GM18499 (cell line): ENCODE results near the gene MGA.
A peak's percentile ranks its signal among the peaks of the same experiment; 100 is the strongest.
"Not testable (repeated sequence)": the region's sequence is repeated elsewhere in the genome, so short reads cannot be mapped to it uniquely, and the experiment has no call there.

Experiments used
- ATAC-seq: cut with Tn5 transposase; IDR thresholded peaks from one replicate; pipeline ENCODE4 v1.9.1; 2021; ENCODE audit warnings: moderate number of reproducible peaks; ENCODE audit not compliant: insufficient read depth, unreplicated experiment

Gene MGA

DNA sequence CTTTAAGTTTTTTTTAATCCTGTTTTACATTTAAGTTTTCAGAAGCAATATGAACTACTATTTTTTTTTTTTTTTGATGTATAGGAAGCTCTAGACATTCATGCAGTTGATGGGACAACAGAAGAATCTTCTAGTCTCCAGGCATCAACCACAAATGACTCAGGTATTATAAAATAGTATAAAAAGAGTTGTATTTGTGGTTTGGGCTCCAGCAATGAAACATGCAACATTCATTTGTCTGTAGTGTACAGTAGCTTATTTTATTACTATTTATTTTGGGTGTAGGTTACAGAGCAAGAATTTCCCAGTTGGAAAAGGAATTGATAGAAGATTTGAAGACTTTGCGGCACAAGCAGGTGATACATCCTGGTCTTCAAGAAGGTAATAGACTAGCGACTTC, 38.6 kb downstream of the MGA start:
- no peak for ATAC-seq

DNA sequence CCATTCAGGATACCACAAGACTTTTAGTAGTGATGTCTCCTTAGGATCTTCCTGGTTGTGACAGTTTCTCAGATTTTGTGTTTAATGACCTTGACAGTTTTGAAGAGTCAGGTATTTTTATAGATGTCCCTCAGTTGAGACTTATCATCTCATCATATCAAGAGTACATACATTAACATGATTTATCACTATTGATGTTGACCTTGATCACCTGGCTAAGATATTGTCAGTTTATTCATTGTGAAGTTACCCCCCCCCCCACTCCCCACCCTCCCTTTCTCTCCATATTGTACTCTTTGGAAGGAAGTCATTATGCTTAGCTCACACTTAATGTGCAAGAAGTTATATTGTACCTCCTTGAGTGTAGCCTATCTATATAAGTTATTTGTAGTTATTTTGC, 42.9 kb downstream of the MGA start:
- no peak for ATAC-seq

DNA sequence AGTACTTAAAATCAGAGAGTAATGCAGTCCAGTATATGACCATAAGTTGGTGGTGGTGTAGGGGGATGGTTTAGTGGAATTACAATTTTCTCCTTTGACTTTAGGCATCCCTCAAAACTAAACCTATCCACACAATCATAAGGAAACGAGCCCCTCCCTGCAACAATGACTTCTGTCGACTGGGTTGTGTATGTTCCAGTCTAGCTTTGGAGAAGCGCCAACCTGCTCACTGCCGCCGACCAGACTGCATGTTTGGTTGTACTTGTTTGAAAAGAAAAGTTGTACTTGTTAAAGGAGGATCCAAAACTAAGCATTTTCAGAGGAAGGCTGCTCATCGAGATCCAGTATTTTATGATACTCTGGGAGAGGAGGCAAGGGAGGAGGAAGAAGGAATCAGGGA, 52.8 kb downstream of the MGA start:
- ATAC-seq, result no peak

DNA sequence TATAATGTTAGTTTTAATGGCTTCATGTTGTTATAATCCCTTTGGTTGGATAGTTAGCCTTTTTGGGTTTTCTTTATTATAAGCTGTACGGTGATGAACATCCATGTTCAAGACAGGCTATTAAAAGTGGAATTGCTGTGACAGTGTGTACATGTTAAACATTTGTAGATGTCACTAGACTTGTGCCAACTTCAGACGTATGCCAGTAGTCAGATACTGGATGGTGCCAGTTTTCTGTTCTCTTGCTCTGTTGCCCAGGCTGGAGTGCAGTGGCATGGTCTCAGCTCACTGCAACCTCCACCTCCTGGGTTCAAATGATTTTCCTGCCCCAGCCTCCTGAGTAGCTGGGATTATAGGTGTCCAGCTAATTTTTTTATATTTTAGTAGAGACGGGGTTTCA, 54.1 kb downstream of the MGA start:
- no peak for ATAC-seq

DNA sequence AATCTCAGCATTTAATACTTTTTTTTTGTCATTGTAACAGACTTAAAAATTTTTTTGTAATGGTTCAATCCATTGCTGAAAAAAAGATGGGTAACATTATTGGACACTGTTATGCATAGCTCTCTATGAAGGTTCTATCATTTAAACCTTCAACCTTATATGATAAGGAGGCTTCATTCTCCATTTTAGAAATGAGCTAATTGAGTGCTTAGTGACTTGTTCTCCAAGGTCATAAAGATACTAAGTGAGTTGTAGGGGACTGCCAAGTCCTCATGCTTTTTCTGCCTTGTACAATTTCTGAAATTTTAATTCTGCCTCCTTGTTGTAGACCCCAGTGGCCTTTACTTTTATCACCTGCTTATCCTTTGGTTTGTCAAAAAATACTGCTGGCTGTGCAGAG, 56.7 kb downstream of the MGA start:
- ATAC-seq, result no peak

DNA sequence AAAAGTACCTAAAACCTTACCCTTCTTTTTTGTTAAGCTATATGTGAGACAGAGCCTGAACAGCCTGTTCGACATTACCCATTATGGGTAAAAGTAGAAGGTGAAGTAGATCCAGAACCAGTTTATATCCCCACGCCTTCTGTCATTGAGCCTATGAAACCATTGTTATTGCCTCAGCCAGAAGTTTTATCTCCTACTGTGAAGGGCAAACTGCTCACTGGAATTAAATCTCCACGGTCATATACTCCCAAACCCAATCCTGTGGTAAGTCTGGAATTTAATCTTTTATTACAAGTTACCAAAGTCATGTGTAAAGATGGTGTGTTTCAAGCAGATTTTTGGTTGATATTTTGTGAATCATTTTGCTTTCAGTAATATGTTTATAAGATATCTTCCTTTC, 66.9 kb downstream of the MGA start:
- no peak for ATAC-seq

DNA sequence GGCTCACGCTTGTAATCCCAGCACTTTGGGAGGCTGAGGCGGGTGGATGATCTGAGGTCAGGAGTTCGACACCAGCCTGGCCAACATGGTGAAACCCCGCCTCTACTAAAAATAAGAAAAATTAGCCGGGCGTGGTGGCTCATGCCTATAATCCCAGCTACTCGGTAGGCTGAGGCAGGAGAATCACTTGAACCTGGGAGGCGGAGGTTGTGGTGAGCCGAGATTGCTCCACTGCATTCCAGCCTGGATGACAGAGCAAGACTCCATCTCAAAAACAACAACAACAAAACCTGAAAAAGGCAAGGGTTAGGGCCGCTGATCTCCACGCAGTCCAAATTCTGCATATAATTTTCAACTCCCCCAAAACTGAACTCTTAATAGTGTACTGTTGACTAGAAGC, 67.9 kb downstream of the MGA start:
- not testable (repeated sequence) for ATAC-seq

DNA sequence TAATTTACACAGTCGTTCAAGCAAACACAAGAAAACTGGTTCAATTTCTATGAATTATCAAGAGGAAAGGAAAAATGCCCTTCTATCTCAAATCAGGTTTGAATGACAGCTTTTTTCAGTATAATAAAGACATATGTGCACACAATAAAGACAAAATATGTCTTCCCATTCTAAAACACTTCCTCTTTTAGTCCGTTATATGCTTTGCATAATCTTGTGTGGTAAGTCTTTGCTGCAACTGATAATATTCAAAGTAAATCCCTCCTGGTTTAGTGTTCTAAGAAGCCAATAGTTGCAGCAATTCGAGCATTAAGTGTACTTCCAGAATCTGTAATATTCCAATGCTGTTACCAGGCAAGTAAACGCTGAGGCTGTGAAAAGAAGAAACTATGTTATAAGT, 70.3 kb downstream of the MGA start:
- ATAC-seq, result no peak

DNA sequence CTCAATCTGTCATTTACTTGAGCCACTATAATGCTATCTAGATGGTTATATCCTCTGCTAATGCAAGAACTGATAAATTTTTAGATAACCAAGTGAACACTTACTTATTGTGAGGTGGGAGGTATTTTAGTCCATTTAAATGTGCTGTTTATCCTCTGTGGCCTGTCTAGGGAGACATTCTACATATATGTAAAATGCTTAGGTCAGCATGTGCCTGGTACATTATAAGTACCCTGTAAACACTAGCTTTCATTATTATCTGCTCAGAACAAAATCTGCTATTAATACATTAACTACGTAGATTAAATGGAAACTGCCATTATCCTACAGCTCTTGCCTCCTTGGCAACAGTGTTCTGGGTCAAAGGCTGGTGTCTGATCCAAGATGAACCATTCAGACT, 72.3 kb downstream of the MGA start:
- ATAC-seq, result no peak

DNA sequence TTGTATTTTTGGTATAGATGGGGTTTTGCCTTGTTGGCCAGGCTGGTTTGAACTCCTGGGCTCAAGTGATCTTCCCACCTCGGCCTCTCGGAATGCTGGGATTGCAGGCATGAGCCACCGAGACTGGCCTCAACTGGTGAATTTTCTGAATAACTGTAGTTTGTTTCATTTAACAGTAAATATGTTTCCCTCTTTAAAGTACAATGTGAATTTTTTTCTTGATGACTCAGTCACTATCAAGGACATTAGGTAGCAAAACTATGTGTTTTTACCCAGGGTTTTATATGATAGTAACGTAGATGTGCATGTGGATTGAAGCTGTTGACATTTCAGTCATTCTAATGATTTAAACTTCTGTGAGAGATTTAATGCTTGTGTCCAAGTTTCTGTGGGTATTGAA, 73.9 kb downstream of the MGA start:
- no peak for ATAC-seq

DNA sequence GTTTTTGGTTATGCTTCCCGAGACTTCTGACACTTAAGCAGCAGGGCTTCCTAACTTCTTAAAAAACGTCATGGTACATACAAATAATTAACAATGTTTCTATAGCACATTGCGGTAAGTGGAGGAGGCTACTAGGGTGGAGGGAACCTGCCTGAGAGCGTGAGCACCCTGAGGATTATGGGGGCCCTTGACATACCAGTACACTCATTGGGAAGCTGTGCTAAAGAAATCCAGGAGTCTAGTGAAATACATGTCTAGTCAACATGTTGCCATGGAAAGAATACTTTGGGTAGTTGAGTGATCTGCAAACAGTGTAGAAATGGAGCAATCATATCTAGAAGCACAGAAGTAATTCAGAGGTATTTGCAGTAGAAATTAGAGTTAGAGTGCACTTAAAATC, 74.8 kb downstream of the MGA start:
- no peak for ATAC-seq

DNA sequence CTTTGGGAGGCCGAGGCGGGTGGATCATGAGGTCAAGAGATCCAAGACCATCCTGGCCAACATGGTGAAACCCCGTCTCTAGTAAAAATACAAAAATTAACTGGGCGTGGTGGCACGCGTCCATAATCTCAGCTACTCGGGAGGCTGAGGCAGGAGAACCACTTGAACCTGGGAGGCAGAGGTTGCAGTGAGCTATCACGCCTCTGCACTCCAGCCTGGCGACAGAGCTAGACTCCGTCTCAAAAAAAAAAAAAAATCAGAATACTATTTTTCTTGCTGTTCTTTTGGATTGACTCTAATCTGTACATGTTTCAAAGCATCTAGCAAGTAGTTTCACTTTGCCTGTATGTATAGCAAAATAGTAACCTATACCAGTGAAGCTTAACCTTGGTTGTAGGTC, 75.3 kb downstream of the MGA start:
- not testable (repeated sequence) for ATAC-seq

DNA sequence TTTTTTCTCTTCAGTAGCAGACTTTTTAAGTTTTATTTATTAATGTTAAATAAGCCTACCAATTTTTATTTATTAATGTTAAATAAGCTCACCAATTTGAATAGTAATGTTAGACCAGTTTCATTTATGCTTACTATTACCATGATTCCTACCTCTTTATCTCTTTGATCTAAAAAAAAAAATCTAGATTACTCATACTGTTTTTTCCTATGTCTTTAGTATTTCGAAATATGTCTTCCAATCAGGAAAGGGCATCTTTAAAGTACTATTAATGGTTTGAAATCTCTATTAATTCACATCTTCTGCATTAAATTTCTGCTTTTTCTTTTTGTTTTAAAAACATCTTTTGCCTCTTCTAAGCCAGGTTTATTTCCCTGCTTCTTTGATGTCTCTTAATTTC, 86.6 kb downstream of the MGA start:
- no peak for ATAC-seq

DNA sequence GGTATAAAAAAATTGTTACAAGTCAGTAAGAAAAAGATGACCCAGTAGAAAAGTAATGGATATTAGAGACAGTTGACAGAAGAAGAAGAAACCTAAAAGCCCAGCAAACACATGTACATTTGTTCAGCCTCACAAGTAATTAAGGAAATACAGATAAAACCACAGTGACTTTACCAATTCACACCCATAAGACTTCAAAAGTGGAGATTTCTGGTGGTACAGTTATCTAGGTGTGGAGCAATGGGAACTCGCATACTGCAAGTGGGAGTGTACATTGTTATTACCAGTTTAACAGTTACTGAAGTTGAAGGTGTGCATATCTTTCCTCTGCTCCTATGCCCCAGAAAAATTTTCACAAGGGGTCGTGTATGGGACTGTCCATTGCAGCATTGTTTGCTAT, 96.0 kb downstream of the MGA start:
- no peak for ATAC-seq

DNA sequence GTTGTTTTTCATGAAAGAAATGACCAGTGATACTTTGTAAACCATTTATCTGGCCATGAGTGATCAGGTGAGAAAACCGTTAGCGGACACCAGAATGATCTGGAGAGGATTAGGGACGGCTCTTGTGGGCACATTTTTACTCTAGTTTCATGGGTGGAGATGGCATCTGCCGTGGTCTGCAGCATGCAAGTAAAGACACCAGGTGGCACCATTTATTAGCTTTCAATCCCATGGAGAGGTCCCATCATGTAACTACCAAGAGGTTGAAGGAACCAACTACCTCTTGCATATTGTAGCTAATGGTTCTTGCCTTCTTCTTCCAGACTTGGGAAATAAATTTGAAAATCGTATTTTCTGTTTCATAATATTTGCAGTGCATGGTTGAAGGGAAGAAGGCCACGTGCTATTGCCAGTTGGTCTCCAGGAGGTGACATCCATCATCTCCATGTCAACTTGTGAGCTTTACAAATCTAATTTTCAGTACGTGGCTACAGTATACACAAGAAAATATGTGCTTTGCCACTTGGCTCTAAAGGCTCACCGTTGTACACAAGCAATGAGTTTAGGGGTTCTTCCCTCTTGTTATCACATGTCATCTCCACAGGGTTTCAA, 112.6 kb downstream of the MGA start:
- ATAC-seq, result no peak

DNA sequence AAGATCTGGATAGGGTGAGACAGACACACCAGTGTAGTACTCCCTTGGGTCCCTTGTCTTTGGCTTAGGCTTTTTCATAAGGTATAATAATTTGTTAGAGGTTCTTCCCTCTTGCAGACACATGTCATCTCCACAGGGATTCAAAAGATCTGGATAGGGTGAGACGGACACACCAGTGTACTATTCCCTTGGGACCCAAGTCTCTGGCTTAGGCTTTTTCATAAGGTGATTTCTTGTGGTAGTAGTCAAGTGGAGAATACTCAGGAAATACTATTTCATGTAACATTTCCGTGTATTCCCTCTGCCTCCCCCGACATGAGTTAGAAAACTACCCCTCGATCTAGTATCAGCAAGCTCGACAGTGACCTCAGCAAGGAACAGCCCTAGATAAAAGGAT, 113.1 kb downstream of the MGA start:
- no peak for ATAC-seq

DNA sequence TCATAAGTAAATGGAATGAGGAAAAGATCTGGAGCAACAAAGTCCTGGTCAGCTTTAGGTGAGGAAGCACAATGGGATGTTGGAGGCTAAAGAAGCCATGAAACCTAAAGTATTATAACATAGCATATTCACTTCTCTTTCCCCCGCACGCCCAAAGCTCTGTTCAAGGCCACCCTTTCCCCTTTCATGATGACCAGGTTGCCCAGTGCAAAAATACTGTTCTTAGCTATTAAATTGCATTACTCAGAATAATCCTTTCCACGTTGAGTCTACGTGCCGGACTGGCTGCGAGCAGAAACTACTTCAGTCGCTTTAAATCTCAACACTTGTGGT, 113.5 kb downstream of the MGA start:
- no peak for ATAC-seq

DNA sequence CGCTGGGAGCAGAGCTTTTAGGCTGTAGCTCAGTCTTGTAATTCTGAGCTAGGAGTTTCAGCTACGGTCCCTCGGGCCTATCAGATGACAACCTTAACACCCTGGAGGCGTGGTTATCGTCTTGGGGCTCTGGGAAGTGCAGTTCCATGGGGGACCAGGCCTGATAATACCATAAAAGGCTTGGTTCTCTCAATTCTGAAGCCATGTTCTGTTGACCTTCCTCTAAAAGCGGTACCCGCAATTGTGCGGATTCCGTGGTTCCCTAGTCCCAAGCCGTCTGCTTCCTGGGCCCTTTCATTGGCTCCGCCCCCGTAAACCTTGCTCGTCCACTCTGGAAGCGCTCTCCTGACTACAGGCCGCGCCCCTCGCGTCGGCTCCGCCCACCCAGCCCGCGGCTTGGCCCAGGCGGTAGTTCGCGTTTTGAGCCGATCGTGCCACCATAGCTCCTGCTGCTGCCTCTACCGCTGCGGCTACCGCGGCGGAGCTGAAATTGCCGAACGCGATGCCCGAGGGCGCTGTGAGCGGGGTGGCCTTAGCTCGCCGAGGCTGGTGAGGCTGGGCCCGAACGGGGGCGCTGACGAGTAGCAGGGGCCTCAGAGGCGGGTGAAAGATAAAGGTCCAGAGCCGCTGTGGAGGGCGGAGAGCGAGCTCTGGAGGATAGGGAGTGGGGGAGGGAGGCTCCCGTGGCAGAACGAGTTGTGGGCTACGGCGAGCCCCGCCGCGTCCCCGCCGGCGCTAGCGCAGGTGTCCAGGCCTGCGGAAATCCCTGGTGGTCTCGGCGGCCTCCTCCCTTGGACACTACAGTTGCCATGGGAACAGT, 114.1 kb downstream of the MGA start, which contains the start of gene MAPKBP1:
Gene MAPKBP1 (plus strand): TSS at position 423 of the 820 bp plus-strand sequence. CDS start 792 bp downstream, outside the sequence.
- ATAC-seq, result peak; percentile 57

DNA sequence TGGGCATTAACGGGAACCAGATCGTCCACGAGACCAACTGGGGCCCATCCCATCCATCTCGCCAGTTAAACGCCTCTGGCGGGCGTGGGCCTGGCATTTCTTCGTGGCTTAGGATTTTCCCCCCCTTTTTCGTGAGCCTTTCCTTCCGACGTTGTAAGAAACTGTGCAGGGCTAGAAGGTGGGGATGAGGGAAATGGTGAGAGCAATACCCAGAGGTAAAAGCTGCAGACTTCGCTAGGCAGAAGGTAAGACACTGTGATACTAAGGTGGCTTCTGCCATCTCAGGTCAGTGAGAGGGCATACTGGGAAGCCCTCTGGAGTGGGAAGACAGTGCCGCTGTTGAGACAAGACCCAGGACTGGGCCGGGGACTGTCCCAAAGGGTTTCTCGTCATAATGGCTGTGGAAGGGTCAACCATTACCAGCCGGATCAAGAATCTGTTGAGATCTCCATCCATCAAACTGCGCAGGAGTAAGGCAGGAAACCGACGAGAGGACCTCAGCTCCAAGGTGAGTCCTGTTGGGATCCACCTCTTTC, 114.7 kb downstream of the MGA start:
- ATAC-seq, result no peak

DNA sequence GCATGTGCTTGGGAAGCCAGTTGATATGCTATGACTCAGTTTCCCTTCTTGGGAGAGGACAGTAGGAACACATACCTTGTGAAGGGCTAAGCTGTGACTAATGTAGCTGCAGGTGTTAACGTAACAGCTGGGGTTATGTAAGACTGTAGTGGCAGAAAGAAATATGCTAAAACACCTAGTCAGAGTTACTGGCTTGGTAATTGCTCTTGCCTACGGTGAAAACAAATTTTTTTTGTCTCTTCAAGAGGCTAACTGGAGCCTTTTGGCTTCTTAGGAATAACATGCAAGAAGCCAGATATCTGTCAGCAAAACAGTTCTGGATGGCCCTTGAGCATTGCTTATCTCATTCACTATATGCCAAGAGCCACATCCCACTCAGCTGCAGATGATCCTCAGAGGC, 115.4 kb downstream of the MGA start:
- ATAC-seq, result no peak

DNA sequence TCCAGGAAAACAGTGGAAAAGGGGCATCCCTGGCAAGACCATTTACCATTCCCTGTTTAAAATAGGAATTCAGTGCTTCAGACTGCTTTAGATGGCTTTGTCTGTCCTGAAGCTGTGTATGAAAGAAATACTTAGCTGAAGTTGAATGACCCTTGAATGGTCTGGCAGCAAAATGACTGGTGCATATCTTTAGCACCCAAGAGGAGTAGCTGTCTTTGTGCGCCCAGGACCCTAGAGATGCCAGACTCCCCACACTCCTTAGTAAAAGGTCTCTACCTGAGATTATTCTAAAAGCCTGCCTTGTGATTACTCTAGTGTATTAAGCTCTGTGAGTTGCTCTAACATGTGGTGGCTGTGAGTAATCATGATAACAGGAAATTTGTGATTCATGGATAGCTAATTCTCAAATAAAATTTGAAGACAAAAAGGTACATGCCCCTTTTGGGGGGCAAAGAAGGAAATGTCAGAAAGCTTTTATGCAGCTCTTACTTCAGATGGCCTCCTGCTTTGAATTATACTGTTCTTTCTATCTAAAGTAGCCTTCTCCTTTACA, 117.3 kb downstream of the MGA start:
- ATAC-seq, result no peak

DNA sequence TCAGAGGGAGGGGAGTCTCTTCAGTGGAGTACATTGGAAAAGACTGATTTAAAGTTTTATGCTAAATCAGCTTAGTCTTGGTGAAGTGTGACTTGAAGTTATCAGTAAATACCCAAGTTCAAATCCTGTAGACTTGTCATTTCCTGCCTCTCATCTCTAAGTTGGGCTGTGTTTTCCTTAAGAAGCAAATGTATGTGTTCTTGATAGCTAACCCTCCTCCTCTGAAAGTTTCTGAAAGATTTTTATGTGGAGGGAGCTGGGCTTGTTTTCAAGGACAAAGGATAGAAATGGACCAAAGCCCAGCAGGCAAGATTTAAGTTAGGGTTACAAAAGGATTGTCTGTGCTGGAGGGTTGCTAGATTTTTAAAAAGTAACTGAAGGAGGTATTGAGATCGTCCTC, 118.3 kb downstream of the MGA start:
- no peak for ATAC-seq
